HCT116 (cell line): ENCODE measurements around the gene DHDH. TPM values are rescaled to one million over a fixed set of nuclear protein-coding genes. Genes with fewer than 3 reads are reported as not detected.

Experiments
- ATAC-seq: fragments of 200-7000 bp; cut with Tn5 transposase; 2 replicates; pipeline ENCODE4 v1.9.1; 2020; ENCODE audit warnings: mild to moderate bottlenecking, moderate library complexity
- BruUV-seq: library from RNA; stranded (reverse); fragments of 400-500 nt; replicated peaks from 2 replicates; lab custom pipeline; 2021; lab: Mats Ljungman, UMichigan
- CTCF ChIA-PET: fragments of 300-600 bp; sonication (Branson Sonifier 250); formaldehyde crosslinking; loops from one replicate; lab custom pipeline; 2021; ENCODE audit warnings: antibody characterized with exemption; lab: Charles Lee
- POLR2A ChIA-PET: fragments of 300-600, 350-600 bp; sonication (Branson Sonifier 250); formaldehyde crosslinking; loops from one replicate; lab custom pipeline; 2021; ENCODE audit warnings: antibody characterized with exemption; lab: Charles Lee
- RAD21 ChIA-PET, 2 experiments: fragments of 300-600 bp; sonication (Branson Sonifier 250); formaldehyde crosslinking; loops; one replicate each; lab custom pipeline; 2023; ENCODE audit warnings: low total read pairs in 2 of 2; ENCODE audit not compliant: uncharacterized antibody in 2 of 2, unreplicated experiment in 2 of 2, low non-redundant PET in 1 of 2; lab: Charles Lee
- DNase-seq: peaks from one replicate; pipeline ENCODE4 v3.0.0-alpha.2; 2010; ENCODE audit warnings: low read depth, low spot score
- H2AFZ ChIP-seq: fragments of 200-600 bp; shearing (Covaris generic), sonication (generic); 2 replicates; pipeline ENCODE4 v1.6.1; 2017; ENCODE audit warnings: low read depth, mixed run types, mixed read lengths, antibody characterized with exemption, low read length; ENCODE audit not compliant: poor library complexity, severe bottlenecking
- H3K27ac ChIP-seq: 2 replicates; pipeline ENCODE4 v1.5.1; 2012; ENCODE audit warnings: low read depth, low read length
- H3K27me3 ChIP-seq: fragments of 200-600 bp; sonication (generic); 2 replicates; pipeline ENCODE4 v1.6.1; 2016; ENCODE audit warnings: mixed run types, low read length, mixed read lengths; ENCODE audit not compliant: insufficient read depth
- H3K36me3 ChIP-seq, 2 experiments: fragments of 200-500 bp in 1 of 2; fragments of 200-600 bp in 1 of 2; sonication (Bioruptor generic) in 1 of 2; sonication (generic) in 1 of 2; 2 replicates each; pipeline versions ENCODE4 v1.5.1 to v1.6.1; 2014 to 2016; ENCODE audit warnings: low read length in 2 of 2, inconsistent platforms in 1 of 2, mixed read lengths in 1 of 2, mixed run types in 1 of 2; ENCODE audit not compliant: insufficient read depth in 2 of 2, control insufficient read depth in 1 of 2
- H3K4me1 ChIP-seq, 2 experiments: fragments of 200-600 bp in 1 of 2; sonication (generic) in 1 of 2; 2 replicates each; pipeline versions ENCODE4 v1.5.1 to v1.6.1; 2012 to 2017; ENCODE audit warnings: low read length in 2 of 2, inconsistent platforms in 1 of 2, mild to moderate bottlenecking in 1 of 2, mixed read lengths in 1 of 2, mixed run types in 1 of 2, moderate library complexity in 1 of 2; ENCODE audit not compliant: insufficient read depth in 2 of 2, control insufficient read depth in 1 of 2
- H3K4me2 ChIP-seq: fragments of 200-600 bp; sonication (generic); 2 replicates; pipeline ENCODE4 v1.6.1; 2017; ENCODE audit warnings: mixed run types, low read length, mixed read lengths
- H3K4me3 ChIP-seq, 2 experiments: fragments of 200-600 bp in 1 of 2; sonication (generic) in 1 of 2; replicated peaks in 1 of 2; 2 replicates each; pipeline ENCODE4 v1.5.1; 2011 to 2016; ENCODE audit warnings: low read length in 2 of 2, control low read depth in 1 of 2, low read depth in 1 of 2, mild to moderate bottlenecking in 1 of 2, mixed read lengths in 1 of 2, mixed run types in 1 of 2
- H3K79me2 ChIP-seq: fragments of 200-600 bp; sonication (generic); 2 replicates; pipeline ENCODE4 v1.6.1; 2017; ENCODE audit warnings: mild to moderate bottlenecking, mixed run types, low read length, moderate library complexity, mixed read lengths; ENCODE audit not compliant: insufficient read depth
- H3K9ac ChIP-seq: fragments of 200-600 bp; sonication (generic); 2 replicates; pipeline ENCODE4 v1.6.1; 2016; ENCODE audit warnings: low read length, mixed read lengths
- H3K9me2 ChIP-seq: fragments of 200-600 bp; sonication (generic), shearing (Covaris generic); 2 replicates; pipeline ENCODE4 v1.6.1; 2017; ENCODE audit warnings: mixed run types, mild to moderate bottlenecking, moderate library complexity; ENCODE audit not compliant: insufficient read depth
- H3K9me3 ChIP-seq, 2 experiments: fragments of 200-500 bp in 1 of 2; fragments of 200-600 bp in 1 of 2; sonication (Bioruptor generic) in 1 of 2; sonication (generic) in 1 of 2; 2 replicates each; pipeline ENCODE4 v1.6.1; 2014 to 2017; ENCODE audit warnings: low read length in 2 of 2, mixed read lengths in 2 of 2, inconsistent platforms in 1 of 2, low read depth in 1 of 2, mild to moderate bottlenecking in 1 of 2, mixed run types in 1 of 2, moderate library complexity in 1 of 2; ENCODE audit not compliant: control insufficient read depth in 1 of 2, insufficient read depth in 1 of 2
- H4K20me1 ChIP-seq: fragments of 200-600 bp; sonication (generic), shearing (Covaris generic); 2 replicates; pipeline ENCODE4 v1.6.1; 2017; ENCODE audit warnings: mixed run types, mild to moderate bottlenecking, moderate library complexity; ENCODE audit not compliant: insufficient read depth
- CEBPB ChIP-seq: IDR thresholded peaks from 2 replicates; pipeline ENCODE4 v1.6.1; 2012; ENCODE audit warnings: low read depth
- EGR1 ChIP-seq: IDR thresholded peaks from 2 replicates; pipeline ENCODE4 v1.6.1; 2012; ENCODE audit warnings: low read depth
- EZH2phosphoT487 ChIP-seq: fragments of 200-600 bp; IDR thresholded peaks from 2 replicates; pipeline ENCODE4 v1.6.1; 2018; ENCODE audit warnings: antibody characterized with exemption, borderline replicate concordance
- FOSL1 ChIP-seq: IDR thresholded peaks from 2 replicates; pipeline ENCODE4 v1.6.1; 2012; ENCODE audit warnings: low read depth
- JUND ChIP-seq: IDR thresholded peaks from 2 replicates; pipeline ENCODE4 v1.6.1; 2012
- POLR2AphosphoS5 ChIP-seq: IDR thresholded peaks from 2 replicates; pipeline ENCODE4 v1.6.1; 2011; ENCODE audit warnings: mild to moderate bottlenecking, low read depth, low read length, moderate library complexity
- RAD21 ChIP-seq: IDR thresholded peaks from 2 replicates; pipeline ENCODE4 v1.6.1; 2012; ENCODE audit warnings: low read depth, mild to moderate bottlenecking
- SIN3A ChIP-seq: IDR thresholded peaks from 2 replicates; pipeline ENCODE4 v1.6.1; 2012; ENCODE audit warnings: low read depth
- TCF7L2 ChIP-seq: IDR thresholded peaks from 2 replicates; pipeline ENCODE4 v1.7.0; 2011; ENCODE audit warnings: borderline replicate concordance, inconsistent platforms; ENCODE audit not compliant: insufficient read depth, insufficient read length; ENCODE audit errors: extremely low read depth
- YY1 ChIP-seq: IDR thresholded peaks from 2 replicates; pipeline ENCODE4 v1.6.1; 2011; ENCODE audit warnings: low read length, low read depth, moderate library complexity, mild to moderate bottlenecking; ENCODE audit not compliant: insufficient replicate concordance; ENCODE audit errors: extremely low read depth
- ZBTB33 ChIP-seq: IDR thresholded peaks from 2 replicates; pipeline ENCODE4 v1.6.1; 2011; ENCODE audit warnings: mild to moderate bottlenecking, low read length, moderate library complexity; ENCODE audit not compliant: insufficient replicate concordance; ENCODE audit errors: extremely low read depth
- ZFX ChIP-seq: fragments of 450-650 bp; IDR thresholded peaks from 2 replicates; pipeline ENCODE4 v1.6.1; 2017
- ZNF274 ChIP-seq: fragments of 200-500 bp; sonication (Bioruptor generic); IDR thresholded peaks from 2 replicates; pipeline ENCODE4 v1.6.1; 2014; ENCODE audit warnings: mild to moderate bottlenecking, low read depth, low read length, inconsistent platforms
- intact Hi-C: fragments of 100-400 bp; cut with micrococcal nuclease; formaldehyde crosslinking; loops from 2 replicates; pipeline ENCODE4 v1.10.0; 2022
- total RNA-seq: library from RNA; stranded (reverse); gene quantifications from one replicate; pipeline ENCODE4 v1.2.1, GENCODE V29; 2021; ENCODE audit not compliant: unreplicated experiment

The DHDH gene
- total RNA-seq, 1 experiment from 2014 or later: 8.6 TPM

- H2AFZ ChIP-seq: no peak overlapping the region
- no peaks in the 10 kb centered on the region for H3K27me3 ChIP-seq
- no peak for DNase-seq
- no peaks in the 10 kb centered on the region for H4K20me1 ChIP-seq
- ChIA-PET CTCF (no interaction called here), POLR2A (interaction anchor here (0.7 to 1.3 kb wide), 2 partner anchors 13 to 506 kb away, joined by 3 to 4 read pairs; partner anchors contain the start of genes ALDH16A1 and DHDH), RAD21 (no interaction called here)
- intact Hi-C loops: no loop called here
- no peaks in the 10 kb centered on the region for H3K4me1 ChIP-seq
- ATAC-seq: no peak
- H3K4me3 ChIP-seq: no peak overlapping the region
- H3K9me2 ChIP-seq: no peaks in the 10 kb centered on the region
- no peaks in the 10 kb centered on the region for H3K9me3 ChIP-seq
- H3K36me3 ChIP-seq: 0 out of 4 replicates have a peak, but pooled peaks cover 0 to 3% of the 10 kb centered on the region in 2 experiments
- H3K9ac ChIP-seq: no peak overlapping the region
- no TSS peak for BruUV-seq
- TF ChIP-seq POLR2AphosphoS5 (no peak), ZFX (no peak), TCF7L2 (no peak), CEBPB (no peak), EGR1 (no peak), FOSL1 (no peak), JUND (no peak), RAD21 (no peak), ZBTB33 (no peak), SIN3A (no peak), ZNF274 (no peak), EZH2phosphoT487 (no peak), YY1 (no peak)
- H3K4me2 ChIP-seq: no peak overlapping the region
- no peak overlapping the region for H3K27ac ChIP-seq
- no peaks in the 10 kb centered on the region for H3K79me2 ChIP-seq
These were observed 13.2 kb downstream of the DHDH start for GRCh38 chr19:48946463-48947257.
